Mesodermal cell (in vitro differentiated cells): ENCODE data around the gene ZXDC.

Source experiments
- H3K27ac ChIP-seq: 2 replicates; pipeline ENCODE4 v1.7.0; 2013; ENCODE audit warnings: mild to moderate bottlenecking, low read depth, low read length, moderate library complexity; ENCODE audit not compliant: severe bottlenecking
- H3K36me3 ChIP-seq: 2 replicates; pipeline ENCODE4 v1.7.1; 2013; ENCODE audit warnings: mild to moderate bottlenecking, low read length, moderate library complexity; ENCODE audit not compliant: control insufficient read depth, insufficient read depth
- H3K4me1 ChIP-seq: one replicate; pipeline ENCODE4 v1.7.1; 2013; ENCODE audit warnings: mild to moderate bottlenecking, low read length; ENCODE audit not compliant: insufficient read depth, control insufficient read depth, poor library complexity, severe bottlenecking
- H3K4me3 ChIP-seq: 2 replicates; pipeline ENCODE4 v1.7.0; 2013; ENCODE audit warnings: low read length, control low read depth, mild to moderate bottlenecking; ENCODE audit not compliant: insufficient read depth, poor library complexity, severe bottlenecking; ENCODE audit errors: extremely low read depth
- H3K9me3 ChIP-seq: 2 replicates; pipeline ENCODE4 v1.7.1; 2013; ENCODE audit warnings: mild to moderate bottlenecking, low read length, moderate library complexity; ENCODE audit not compliant: control insufficient read depth
- WGBS, 2 experiments: methylation state at CpG; one replicate each; pipeline ENCODE4 v1.1.5; 2013; ENCODE audit warnings: missing lambda C conversion rate in 2 of 2; ENCODE audit not compliant: insufficient coverage in 2 of 2; 5-methylcytosine and 5-hydroxymethylcytosine counted together

Gene ZXDC

GRCh38 chr3:126422121-126422520 is 53.6 kb downstream of the ZXDC start:
- 88 to 91% methylated on average over 8 of the region's 8 CpGs for WGBS, 2 experiments
- Histone ChIP-seq H3K4me1 (no peaks in the 10 kb centered on the region), H3K27ac (no peak overlapping the region)

GRCh38 chr3:126421573-126422119 is 54.0 kb downstream of the ZXDC start:
- no peaks in the 10 kb centered on the region for H3K36me3 ChIP-seq
- no peaks in the 10 kb centered on the region for H3K4me1 ChIP-seq
- H3K9me3 ChIP-seq = peaks cover 8% of the 10 kb centered on the region
- H3K4me3 ChIP-seq = no peak overlapping the region
- 88 to 89% methylated on average over 8 to 9 of the region's 10 CpGs for WGBS, 2 experiments
- H3K27ac ChIP-seq = no peak overlapping the region

More at GRCh38 chr3:126422121-126422520, 53.6 kb downstream of the ZXDC start:
- no peaks in the 10 kb centered on the region for H3K36me3 ChIP-seq
- H3K9me3 ChIP-seq = peaks cover 8% of the 10 kb centered on the region
- H3K4me3 ChIP-seq = no peak overlapping the region

- 81 to 82% methylated on average over 20 of the region's 22 CpGs for WGBS, 2 experiments
- no peak overlapping the region for H3K4me3 ChIP-seq
- H3K36me3 ChIP-seq = no peaks in the 10 kb centered on the region
- H3K9me3 ChIP-seq = no peaks in the 10 kb centered on the region
- H3K27ac ChIP-seq = no peak overlapping the region
- no peaks in the 10 kb centered on the region for H3K4me1 ChIP-seq
Measured at GRCh38 chr3:126419886-126420786, 55.6 kb downstream of the ZXDC start.

DNA sequence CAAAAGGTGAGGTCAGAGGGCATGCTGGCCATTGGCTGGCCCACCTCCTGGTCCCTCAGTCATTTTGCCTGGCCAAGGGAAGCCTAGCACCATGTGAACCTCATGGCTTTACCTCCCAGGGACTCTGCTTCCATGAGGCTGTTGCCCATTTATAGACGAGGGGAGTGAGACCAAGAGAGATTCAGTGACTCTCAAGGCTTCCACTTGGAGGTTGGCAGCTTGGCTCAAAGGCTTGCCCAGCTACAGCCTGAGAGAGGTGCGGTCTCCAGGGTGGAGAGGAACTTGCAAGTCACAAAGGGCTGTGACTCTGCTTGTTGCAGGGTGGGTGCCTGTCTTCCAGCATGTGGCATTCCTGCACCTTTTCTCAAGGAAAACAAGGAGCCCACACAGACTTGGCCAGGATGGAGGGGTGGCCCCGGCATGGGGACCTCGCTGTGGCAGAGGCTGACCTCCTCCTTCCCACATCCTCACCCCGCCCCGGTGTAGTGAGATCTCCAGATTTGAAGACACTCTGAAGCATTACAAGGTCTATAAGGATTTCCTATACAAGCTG is 56.5 kb downstream of the ZXDC start:
- Histone ChIP-seq H3K4me3 (no peak overlapping the region), H3K9me3 (no peaks in the 10 kb centered on the region), H3K4me1 (no peaks in the 10 kb centered on the region), H3K27ac (no peak overlapping the region), H3K36me3 (no peaks in the 10 kb centered on the region)
- 91 to 93% methylated on average over 4 to 6 of the region's 6 CpGs for WGBS, 2 experiments

- WGBS, 2 experiments = 88 to 89% methylated on average over 11 to 15 of the region's 20 CpGs
- Histone ChIP-seq H3K4me3 (no peak overlapping the region), H3K36me3 (no peaks in the 10 kb centered on the region)
Measured at GRCh38 chr3:126418661-126419131, 57.0 kb downstream of the ZXDC start.

DNA sequence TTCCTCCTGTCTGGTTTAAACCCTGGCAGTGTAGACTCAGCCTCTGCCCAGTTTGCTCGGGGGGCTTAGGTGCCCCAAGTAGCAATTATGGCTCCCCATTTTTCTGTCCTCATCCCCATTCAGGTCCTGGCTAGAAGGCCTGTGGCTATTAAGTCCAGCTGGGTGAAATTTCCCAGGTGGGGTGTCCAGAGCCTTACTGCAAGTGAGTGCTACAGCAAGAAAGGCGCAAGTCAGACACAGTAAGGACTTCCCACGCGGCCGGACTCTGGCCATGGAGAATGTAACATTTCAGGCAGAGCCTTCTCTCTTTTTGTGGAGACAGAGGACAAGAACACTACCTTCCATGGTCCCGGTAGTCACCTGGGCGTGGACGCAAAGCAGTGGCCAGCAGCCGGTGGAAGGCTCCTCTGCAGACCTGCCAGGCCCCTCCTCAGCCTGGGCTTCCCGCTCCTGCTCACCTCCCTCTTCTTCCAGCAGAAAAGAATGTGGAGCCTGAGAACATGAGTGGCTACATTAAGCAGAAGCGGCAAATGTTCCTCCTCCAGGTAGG is 57.6 kb downstream of the ZXDC start:
- no peaks in the 10 kb centered on the region for H3K9me3 ChIP-seq
- 84 to 89% methylated on average over 10 to 11 of the region's 11 CpGs for WGBS, 2 experiments
- H3K4me1 ChIP-seq = no peaks in the 10 kb centered on the region
- H3K27ac ChIP-seq = no peak overlapping the region
- no peaks in the 10 kb centered on the region for H3K36me3 ChIP-seq
- H3K4me3 ChIP-seq = no peak overlapping the region

More at GRCh38 chr3:126418661-126419131, 57.0 kb downstream of the ZXDC start:
- Histone ChIP-seq H3K4me1 (no peaks in the 10 kb centered on the region), H3K27ac (no peak overlapping the region), H3K9me3 (no peaks in the 10 kb centered on the region)

DNA sequence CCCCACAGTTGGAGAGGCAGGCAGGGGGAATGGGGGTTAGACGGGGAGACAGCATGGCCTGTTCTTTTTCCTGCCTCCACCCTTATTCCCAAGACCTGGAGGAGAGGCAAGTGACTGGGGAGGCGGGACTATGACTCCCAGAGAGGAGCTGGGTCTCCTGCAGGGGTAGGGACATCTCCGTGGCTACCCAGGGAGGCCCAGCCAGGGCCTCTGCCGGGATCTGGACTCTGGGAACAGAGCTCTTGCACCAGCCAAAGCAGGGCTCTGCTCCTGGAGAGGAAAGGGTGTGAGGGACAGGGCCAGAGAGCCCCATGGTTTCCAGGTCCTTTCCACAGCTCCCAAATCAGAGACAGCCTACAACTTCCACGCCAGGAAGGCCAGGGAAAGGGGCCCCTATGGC is 58.2 kb downstream of the ZXDC start:
- no peak overlapping the region for H3K4me3 ChIP-seq
- WGBS, 2 experiments = 87 to 96% methylated on average over 2 to 5 of the region's 5 CpGs
- no peaks in the 10 kb centered on the region for H3K36me3 ChIP-seq
- H3K4me1 ChIP-seq = no peaks in the 10 kb centered on the region
- H3K9me3 ChIP-seq = no peaks in the 10 kb centered on the region
- no peak overlapping the region for H3K27ac ChIP-seq

- Histone ChIP-seq H3K4me3 (no peak overlapping the region), H3K27ac (no peak overlapping the region), H3K9me3 (no peaks in the 10 kb centered on the region), H3K4me1 (no peaks in the 10 kb centered on the region), H3K36me3 (no peaks in the 10 kb centered on the region)
- 95% methylated on average over 6 of the region's 7 CpGs for WGBS, 2 experiments
Measured at GRCh38 chr3:126416943-126417342, 58.7 kb downstream of the ZXDC start.

- Histone ChIP-seq H3K4me1 (no peaks in the 10 kb centered on the region), H3K9me3 (no peaks in the 10 kb centered on the region), H3K27ac (no peak overlapping the region), H3K4me3 (no peak overlapping the region), H3K36me3 (no peaks in the 10 kb centered on the region)
- WGBS, 2 experiments = 92 to 96% methylated on average over 59 of the region's 61 CpGs
Measured at GRCh38 chr3:126415661-126416591, 59.8 kb downstream of the ZXDC start.
